Measurements from ENCODE around the gene GGACT.

DNA sequence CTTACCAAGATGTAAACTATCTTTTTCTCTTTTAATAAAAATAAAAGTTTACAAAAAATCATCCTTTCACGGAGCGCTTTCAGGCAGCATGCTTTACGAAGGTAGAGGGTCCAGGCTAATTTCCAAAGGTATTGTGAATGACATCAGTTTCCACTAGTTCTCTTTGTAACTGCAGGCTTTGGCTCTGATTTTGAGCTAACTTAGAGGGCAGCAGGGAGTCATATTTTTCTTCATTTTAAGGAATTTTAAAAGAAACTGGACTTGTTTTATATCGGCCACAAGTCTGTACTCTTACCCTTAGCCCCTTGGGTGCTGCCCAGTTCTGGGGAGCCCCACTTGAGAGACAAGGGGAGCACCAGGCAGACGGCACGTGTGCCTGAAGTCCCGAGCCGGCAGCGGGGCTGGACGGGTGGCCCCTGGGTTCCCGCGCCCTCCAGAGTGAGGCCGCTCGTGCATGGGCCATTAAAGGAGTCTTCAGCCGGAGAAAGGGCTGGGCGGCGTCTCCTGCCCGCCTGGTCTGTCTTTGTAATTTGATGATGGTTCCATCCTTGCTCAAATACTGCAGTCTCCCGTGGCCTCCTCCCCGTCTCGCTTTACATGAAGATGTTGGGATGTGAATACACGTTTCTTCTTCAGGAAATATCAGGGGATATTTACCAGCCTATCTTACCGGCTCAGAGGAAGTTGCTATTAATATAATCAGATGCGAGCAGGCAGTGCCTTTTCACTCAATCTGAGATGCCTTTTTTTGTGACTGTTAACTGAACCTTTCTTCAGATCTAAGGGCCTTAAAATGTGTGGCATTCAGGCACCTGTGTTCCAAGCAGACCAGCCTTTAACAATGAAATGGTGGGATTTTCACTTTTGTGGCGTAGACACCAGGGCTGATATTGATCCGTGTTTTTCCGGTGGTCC lies 67.4 kb downstream of the GGACT start:
- no peak for TF ChIP-seq REST (IDR thresholded peaks at IDR 0.05; ENCODE audit: insufficient read depth in 1 of 2, low read depth in 2 of 2, low read length in 2 of 2)
- no peak for TF ChIP-seq SIN3A (IDR thresholded peaks at IDR 0.05; ENCODE audit: borderline replicate concordance, insufficient read depth, low read length)
- no peak for TF ChIP-seq FOXP2 (optimal IDR thresholded peaks at IDR 0.05; ENCODE audit: borderline replicate concordance, extremely low read depth, extremely low read length, insufficient read depth)
- no peak for TF ChIP-seq POLR2AphosphoS5 (IDR thresholded peaks at IDR 0.05; ENCODE audit: low read depth, low read length)
- no peak for TF ChIP-seq TAF1 (IDR thresholded peaks at IDR 0.05; ENCODE audit: borderline replicate concordance, insufficient read depth, low read length)
